Astrocyte (in vitro differentiated cells and primary cell): Measurements from ENCODE around the gene ANKRD11.

Experiments
- CTCF ChIP-seq: IDR thresholded peaks from 2 replicates; pipeline ENCODE4 v1.5.1; 2011; ENCODE audit warnings: low read depth, mild to moderate bottlenecking, inconsistent platforms, low read length, moderate library complexity; ENCODE audit not compliant: insufficient read depth
- EZH2 ChIP-seq: IDR thresholded peaks from 2 replicates; pipeline ENCODE4 v1.6.1; 2012; ENCODE audit warnings: mild to moderate bottlenecking, low read length, inconsistent platforms; ENCODE audit not compliant: insufficient read depth

GRCh38 chr16:89314854-89315253, 175.5 kb downstream of the ANKRD11 start:
- TF ChIP-seq EZH2 (no peak), CTCF (no peak)
